K562 treated with DMSO at 1 percent for 4 hours (cell line): ENCODE data around the gene PRPF19. TPM values are rescaled to one million over a fixed set of nuclear protein-coding genes. Genes with fewer than 3 reads are reported as not detected.

Experiments
- total RNA-seq: library from RNA; unstranded; fragments of 300-600 nt; gene quantifications from 2 replicates; pipeline ENCODE4 v1.2.3, GENCODE V29; 2022; ENCODE audit not compliant: insufficient read depth

The PRPF19 gene
- 144 and 156 TPM in 2 replicates for total RNA-seq

DNA sequence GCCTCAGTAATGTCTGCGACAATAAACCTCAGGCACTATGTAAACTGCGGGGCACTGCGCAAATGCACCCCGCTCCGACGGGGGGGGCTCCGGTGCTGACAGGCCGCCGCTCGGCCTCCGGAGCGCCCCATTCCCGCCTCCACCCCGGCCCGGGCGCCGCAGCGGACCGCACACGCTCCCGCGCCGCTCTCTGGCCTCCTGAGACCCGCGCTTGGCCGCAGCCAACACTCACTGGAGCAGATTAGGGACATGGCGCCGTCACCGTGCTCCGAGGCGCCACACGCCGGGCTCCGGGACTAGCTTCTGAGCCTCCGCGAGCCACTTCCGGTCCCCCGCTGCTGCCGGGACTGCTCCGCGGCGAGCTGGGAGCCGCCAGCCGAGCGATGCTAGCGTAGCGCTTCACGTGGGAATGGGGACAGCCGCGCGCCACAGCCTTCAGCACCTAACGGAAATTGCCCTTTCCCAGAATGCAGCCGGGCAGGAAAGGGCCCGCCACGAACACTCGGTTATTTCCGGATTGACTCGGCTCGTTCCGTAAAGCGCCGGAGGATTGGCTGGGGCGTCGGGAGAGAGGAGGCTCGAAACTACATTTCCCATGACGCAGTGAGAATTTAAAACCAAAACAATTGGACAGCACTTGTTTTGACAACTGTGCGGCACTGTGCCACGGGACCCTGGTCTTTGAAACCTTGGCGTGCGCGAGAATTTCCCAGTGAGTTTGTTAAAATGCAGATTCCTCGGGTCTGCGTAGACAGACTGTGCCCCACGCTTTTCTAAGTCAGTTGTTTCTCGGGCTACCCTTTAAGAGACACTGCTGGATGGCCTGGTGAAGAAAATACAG is at the start of gene PRPF19:
PRPF19 (minus strand) TSS at position 454 of the 841 bp plus-strand sequence; CDS start at position 251, 203 bp downstream.

DNA sequence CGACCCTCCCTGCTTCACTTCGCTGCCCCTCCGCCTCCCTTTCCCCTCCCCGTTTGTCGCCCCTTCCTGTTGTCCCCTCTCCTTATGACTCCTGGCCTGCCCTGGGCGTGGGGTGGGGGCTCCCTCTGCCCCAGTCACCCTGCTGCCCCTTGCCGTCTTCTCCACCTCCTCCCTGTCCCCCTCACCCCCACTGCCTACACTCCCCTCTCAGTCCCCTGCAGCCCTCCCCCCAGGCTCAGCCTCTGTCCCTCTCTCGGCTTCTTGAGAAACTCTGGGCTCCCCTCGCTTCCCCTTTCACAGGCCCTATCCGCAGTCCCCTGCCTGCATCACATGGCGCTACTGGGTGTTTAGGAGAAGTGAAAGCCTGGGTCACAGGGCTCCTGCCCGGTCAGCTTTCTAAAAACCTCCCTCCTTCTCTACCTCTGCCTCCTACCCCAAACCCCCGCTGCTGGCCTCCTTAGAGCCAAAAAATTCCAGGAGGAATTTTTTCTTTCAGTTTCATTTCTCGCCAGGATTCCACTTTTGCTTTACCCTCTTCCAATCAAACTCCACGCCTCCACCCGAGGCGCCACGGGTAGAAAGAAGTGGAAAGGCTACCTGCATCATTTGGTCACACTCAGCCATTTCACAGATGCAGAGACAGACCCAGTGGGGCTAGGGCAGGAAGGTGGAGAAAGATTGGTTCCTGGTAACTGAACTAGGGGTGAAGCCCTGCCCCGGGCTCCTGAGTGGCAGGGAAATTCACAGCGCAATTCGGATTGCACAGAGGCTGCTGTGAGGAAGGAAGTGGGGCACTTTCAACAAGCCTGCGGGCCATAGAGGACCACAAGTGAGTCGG is 45.7 kb upstream of the PRPF19 start, which contains the start of gene SLC15A3:
SLC15A3 (minus strand) TSS at position 273 of the 838 bp plus-strand sequence. CDS start 625 bp downstream, outside the sequence.

GRCh38 chr11:60924110-60924905 is 17.9 kb upstream of the PRPF19 start, which contains the start of gene TMEM132A:
TSS of gene TMEM132A (plus strand) at chr11:60924460. CDS start at chr11:60924634, 174 bp downstream.

DNA sequence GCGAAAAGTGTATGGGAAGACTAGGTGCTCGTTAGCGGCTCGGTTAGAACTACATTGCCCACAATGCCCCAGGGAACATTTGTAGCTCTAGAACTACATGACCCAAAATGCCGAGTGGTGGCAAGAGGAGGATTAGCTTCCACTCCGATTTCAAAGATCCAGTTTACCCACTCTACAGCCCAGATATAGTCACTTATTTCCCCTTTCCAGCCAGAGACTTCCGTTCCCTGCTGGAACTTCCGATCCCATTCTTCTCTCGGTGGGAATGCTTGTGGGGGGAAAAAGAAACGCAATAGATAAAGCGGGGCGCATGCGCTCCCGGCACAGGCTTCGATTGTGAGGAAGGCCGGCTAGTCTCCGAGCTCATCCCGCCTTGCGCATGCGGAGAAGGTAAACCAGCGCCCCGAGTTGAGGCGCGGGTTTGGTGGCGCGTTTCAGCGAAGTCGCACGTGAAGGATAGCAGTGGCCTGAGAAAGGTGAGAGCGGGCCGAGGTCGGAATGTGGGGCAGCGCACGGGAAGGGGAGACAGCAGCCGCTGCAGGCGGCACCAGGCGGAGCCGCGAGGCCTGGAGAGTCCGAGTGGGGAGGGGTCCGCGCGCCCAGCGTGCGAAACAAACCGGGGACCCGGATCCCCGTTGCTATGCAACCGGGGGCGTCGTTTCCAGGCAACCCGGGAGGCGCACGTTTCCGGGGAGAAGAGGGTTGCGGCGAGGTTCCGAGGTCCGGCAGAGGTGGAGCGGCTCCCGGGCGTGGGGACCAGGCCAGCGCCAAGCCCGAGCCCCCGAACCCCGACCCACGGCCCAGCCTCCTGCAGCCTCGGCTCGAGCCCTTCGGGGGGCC is 7.6 kb upstream of the PRPF19 start, which contains the start of gene TMEM109:
TMEM109 (plus strand) TSS at position 366 of the 840 bp plus-strand sequence. CDS start 5,536 bp downstream, outside the sequence.

DNA sequence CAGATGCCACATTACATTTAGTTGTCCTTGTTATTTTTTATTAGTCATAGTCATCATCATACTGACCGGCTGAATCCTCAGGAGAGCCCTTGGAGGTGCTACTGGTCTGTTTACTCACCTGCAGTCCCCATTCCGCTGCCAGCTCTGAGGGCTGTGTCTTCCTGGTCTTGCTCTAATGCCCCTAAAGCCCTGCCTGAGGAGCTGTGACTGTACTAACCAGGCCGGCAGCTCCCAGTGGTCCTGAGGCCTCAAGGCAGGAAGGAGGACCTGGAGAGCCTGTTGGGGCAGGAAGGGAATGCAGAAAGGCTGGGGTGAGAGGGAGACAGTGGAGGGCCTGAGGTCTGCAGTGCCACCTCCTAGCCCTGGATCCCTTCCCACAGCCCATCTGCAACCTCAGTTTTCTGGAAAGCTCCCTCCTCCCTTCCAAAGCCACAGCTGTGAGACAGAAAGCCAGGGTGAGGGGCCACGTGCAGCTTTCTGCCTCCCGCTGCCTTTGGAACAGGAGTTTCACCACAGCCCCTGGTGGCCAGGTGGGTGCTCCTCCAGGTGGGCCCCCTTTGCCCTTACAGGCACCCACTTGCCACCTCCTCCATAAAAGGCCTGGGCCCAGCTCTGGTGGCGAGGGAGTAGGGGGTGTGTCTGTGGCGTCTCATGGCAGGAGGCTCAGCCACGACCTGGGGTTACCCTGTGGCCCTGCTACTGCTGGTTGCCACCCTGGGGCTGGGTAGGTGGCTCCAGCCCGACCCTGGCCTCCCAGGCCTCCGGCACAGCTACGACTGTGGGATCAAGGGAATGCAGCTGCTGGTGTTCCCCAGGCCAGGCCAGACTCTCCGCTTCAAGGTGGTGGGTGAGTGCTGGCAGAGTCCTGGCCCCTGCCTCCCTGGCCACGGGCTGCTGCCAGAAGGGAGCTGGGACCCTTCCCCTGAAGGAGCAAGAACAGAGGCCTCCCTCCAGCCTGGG is 39.2 kb downstream of the PRPF19 start, which contains the start of gene ZP1:
ZP1 (plus strand) TSS at position 632 of the 960 bp plus-strand sequence; CDS start at position 652, 20 bp downstream.

DNA sequence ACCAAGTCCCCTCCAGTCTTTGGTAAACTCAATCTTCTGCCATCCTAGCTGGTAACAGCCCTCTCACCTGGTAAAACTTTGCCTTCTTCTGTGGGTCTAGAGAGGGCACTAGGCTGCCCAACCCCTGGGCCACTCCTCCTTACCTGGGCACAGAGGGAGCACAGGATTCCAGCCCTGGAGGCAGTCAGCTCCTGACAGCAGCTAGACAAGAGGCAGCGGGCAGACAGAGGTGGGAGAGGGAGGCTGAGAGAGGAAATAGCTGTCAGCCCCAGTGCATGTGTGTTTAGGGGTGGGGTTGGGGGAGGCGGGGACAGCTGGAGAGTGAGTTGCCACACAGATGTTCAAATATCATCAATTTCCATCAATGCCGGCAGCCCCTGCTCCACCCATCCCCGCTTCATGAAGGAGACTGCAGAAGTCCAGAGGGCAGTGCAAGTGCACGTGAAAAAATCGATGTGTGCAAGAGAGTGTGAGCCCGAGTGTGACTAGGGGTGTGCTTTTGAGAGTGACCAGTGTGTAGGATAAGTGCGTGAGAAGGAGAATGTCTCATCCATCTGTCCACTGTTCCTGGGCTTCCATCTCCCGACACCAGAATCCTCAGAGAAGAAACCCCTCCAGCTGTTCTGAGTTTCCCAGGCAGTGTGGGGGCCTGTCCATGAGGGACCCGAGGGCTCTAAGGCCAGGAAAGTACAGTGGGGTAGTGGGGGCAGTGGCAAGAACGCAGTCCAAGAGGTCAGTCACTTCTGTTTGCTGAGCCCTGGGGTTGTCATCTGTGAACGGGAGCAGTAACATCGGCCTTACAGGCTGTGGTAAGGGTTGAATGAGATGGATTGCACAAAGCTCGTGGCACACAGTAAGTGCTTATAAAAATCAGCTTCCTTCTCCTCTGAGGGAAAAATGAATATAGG is 50.4 kb downstream of the PRPF19 start, which contains the start of gene PTGDR2:
PTGDR2 (minus strand) TSS at position 225 of the 908 bp plus-strand sequence. CDS start 2,228 bp downstream, outside the sequence.

GRCh38 chr11:60841797-60842667 is 64.4 kb downstream of the PRPF19 start, which contains the start of gene CCDC86:
TSS of gene CCDC86 (plus strand) at chr11:60842113. CDS start at chr11:60842125, 12 bp downstream.

Other genes starting within 250 kb of the PRPF19 start
- not detected in 2 replicates for gene MS4A8, start 207.0 kb downstream of the PRPF19 start, total RNA-seq
- not detected in 2 replicates for gene MS4A18, start 181.9 kb downstream of the PRPF19 start, total RNA-seq
- not detected in 2 replicates for gene MS4A15, start 149.7 kb downstream of the PRPF19 start, total RNA-seq
- gene MS4A10, start 121.3 kb downstream of the PRPF19 start, total RNA-seq: not detected in 2 replicates
- 22.5 and 37.3 TPM in 2 replicates for gene CCDC86, start 64.5 kb downstream of the PRPF19 start, total RNA-seq
- gene PTGDR2, start 50.6 kb downstream of the PRPF19 start, total RNA-seq: 2.7 and 3.5 TPM in 2 replicates
- gene ZP1, start 39.0 kb downstream of the PRPF19 start, total RNA-seq: not detected in 2 replicates
- gene TMEM109, start 7.6 kb upstream of the PRPF19 start, total RNA-seq: 48.0 and 52.3 TPM in 2 replicates
- 0.15 TPM in 1 of 2 replicates, not detected in the other for gene TMEM132A, start 17.9 kb upstream of the PRPF19 start, total RNA-seq
- not detected in 2 replicates for gene SLC15A3, start 45.6 kb upstream of the PRPF19 start, total RNA-seq
- not detected in 2 replicates for gene CD6, start 65.1 kb upstream of the PRPF19 start, total RNA-seq
- not detected in 2 replicates for gene CD5, start 195.9 kb upstream of the PRPF19 start, total RNA-seq